ENCODE data around the gene ZNF529. TPM values are rescaled to one million over a fixed set of nuclear protein-coding genes. Genes with fewer than 3 reads are reported as not detected.

The ZNF529 gene
- total and polyA plus RNA-seq, 2 of the 13 experiments (the other 11 are each of a cell fraction or from before 2014, with no cell fraction given) = 9.3 to 10.6 TPM

GRCh38 chr19:36528194-36528920, 44.7 kb downstream of the ZNF529 start, which contains the start of gene ZNF260 (continued):
- TF ChIP-seq CCDC6 (CRISPR knock-in tag; IDR thresholded peaks at IDR 0.05) (no peak), ZNF879 (CRISPR knock-in tag; IDR thresholded peaks at IDR 0.05) (no peak), ZNF687 (CRISPR knock-in tag; IDR thresholded peaks at IDR 0.05) (peak; percentile 86), ZBTB49 (CRISPR knock-in tag; IDR thresholded peaks at IDR 0.05; ENCODE audit: borderline replicate concordance) (no peak), GPBP1L1 (CRISPR knock-in tag; IDR thresholded peaks at IDR 0.05) (no peak), KMT2A (CRISPR knock-in tag; IDR thresholded peaks at IDR 0.05) (peak; percentile 80), ZNF782 (CRISPR knock-in tag; IDR thresholded peaks at IDR 0.05; ENCODE audit: borderline replicate concordance) (peak; percentile 78; the same call in 1 of the 2 replicates), THAP9 (CRISPR knock-in tag; IDR thresholded peaks at IDR 0.05; ENCODE audit: borderline replicate concordance) (peak; percentile 99), NFE2 (CRISPR knock-in tag; IDR thresholded peaks at IDR 0.05) (no peak), PHF5A (CRISPR knock-in tag; IDR thresholded peaks at IDR 0.05; ENCODE audit: low read depth, unreplicated experiment) (no peak), ZNF766 (CRISPR knock-in tag; IDR thresholded peaks at IDR 0.05; ENCODE audit: borderline replicate concordance) (no peak), SRSF4 (IDR thresholded peaks at IDR 0.05; ENCODE audit: low read depth, low read length, poor library complexity, severe bottlenecking) (no peak), ZFP37 (CRISPR knock-in tag; IDR thresholded peaks at IDR 0.05; ENCODE audit: borderline replicate concordance) (no peak), HOXA7 (CRISPR knock-in tag; IDR thresholded peaks at IDR 0.05) (no peak), ATF2 (CRISPR knock-in tag; IDR thresholded peaks at IDR 0.05) (peak; percentile 12; the same call in 1 of the 2 replicates)

All from HepG2 (cell line).